Measurements from ENCODE around the gene RAMACL. TPM values are rescaled to one million over a fixed set of nuclear protein-coding genes. Genes with fewer than 3 reads are reported as not detected.

RAMACL gene
- total RNA-seq, 4 donors from 2014 or later: 1.5 to 8.1 (median 1.8) TPM; not detected in 1

DNA sequence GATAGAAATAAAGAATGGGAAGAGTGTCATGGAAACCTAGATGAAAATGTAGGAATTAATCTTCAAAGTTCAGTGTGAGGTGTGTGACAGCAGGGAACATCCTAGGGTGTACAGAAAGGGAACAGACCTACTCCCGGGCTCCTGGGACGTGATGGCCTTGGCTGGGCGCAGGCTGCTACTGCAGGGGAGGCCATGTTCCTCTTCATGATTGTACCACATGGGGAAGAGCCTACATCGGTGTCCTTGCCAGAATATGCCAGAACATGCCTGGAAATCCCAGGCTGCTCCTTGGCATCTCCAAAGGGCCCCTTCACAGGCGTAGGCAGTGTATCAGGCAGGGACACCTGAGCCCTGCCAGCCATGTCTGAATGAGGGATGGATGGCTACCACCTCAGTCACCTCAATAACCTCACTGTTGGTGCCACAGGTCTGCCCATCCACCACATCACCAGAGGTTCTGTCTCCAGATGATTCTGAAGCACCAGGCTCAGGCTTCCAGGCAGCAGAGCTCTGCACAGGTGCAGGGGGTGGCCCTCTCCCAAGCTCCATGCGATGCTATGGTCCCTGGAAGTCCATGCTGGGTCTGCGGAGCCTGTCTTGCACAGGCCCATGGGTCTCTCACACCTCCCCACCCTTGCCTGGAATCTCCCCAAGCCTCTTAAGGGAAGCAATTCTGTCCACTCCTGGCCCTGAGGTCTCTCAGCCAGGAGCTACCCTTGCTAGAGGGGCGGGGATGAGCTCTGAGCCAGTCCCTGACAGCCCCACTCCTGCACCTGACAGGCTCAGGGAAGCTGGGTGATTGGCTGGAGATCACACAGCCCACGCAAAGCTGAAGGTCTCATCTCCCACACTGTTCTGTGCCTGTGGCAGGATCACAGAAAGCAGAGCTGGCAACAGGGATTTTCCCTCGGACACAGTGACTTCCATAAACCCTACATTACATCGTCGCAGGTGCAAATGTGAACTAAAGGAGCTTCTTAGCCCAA lies 20.2 kb downstream of the RAMACL start:
- H3K9me3 ChIP-seq: no peaks in the 10 kb centered on the region
- H3K27me3 ChIP-seq: no peaks in the 10 kb centered on the region
- no peak for TF ChIP-seq POLR2A (IDR thresholded peaks at IDR 0.05)
- TF ChIP-seq, protein P1, sequence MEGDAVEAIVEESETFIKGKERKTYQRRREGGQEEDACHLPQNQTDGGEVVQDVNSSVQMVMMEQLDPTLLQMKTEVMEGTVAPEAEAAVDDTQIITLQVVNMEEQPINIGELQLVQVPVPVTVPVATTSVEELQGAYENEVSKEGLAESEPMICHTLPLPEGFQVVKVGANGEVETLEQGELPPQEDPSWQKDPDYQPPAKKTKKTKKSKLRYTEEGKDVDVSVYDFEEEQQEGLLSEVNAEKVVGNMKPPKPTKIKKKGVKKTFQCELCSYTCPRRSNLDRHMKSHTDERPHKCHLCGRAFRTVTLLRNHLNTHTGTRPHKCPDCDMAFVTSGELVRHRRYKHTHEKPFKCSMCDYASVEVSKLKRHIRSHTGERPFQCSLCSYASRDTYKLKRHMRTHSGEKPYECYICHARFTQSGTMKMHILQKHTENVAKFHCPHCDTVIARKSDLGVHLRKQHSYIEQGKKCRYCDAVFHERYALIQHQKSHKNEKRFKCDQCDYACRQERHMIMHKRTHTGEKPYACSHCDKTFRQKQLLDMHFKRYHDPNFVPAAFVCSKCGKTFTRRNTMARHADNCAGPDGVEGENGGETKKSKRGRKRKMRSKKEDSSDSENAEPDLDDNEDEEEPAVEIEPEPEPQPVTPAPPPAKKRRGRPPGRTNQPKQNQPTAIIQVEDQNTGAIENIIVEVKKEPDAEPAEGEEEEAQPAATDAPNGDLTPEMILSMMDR (IDR thresholded peaks at IDR 0.05): no peak
- H3K36me3 ChIP-seq: no peaks in the 10 kb centered on the region
- H3K4me1 ChIP-seq: peaks cover 0 to 13% of the 10 kb centered on the region in 2 donors
- no peak for DNase-seq
- H3K4me3 ChIP-seq: no peak overlapping the region
- H3K27ac ChIP-seq: peak overlapping the region; percentile 10 to 43
- intact Hi-C loops (cut with DNase I; ENCODE audit: low total_unique reads): no loop called here

DNA sequence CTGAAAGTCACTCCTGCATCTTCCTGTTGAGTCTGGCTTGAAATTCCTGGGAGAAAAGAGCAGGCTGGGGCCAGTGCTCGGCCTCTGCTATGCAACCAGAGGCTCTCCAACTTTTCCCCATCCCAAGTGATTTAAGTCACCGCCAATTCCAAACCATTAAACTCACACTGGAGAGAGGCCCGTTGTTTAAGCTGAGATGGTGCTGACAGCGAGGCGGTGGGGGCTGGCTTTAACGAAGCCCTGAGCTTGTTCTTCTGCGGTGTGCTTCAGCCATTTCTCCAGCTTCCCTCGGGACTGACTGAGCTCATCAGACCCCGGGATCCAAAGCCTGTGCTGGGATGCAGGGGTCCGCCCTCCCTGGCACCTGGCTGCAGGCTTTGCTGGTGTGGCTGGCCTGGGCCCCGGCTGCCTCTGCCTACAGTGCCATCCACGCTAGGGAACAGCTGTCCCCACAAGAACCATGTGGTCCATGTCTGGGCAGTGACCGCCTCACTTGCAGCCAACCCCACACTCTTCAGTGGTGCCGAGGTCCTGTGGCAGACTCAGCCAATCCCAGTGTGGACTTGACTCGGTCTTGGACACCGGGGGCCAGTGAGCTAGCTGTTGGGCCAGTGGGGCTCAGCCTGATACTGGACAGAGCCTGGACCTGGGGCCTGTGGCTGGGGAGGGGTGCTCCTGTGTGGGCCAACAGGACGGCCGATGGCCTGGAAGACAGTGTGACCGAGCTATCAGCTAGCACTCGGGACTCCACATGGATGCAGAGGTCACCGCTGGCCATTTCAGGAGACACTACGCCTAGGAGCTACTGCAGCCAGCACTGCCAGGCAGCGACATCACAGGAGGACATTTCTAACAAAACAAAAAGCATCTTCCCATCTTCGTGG lies 21.2 kb downstream of the RAMACL start:
- Histone ChIP-seq H3K4me3 (no peak overlapping the region), H3K27ac (no peak overlapping the region), H3K27me3 (no peaks in the 10 kb centered on the region), H3K36me3 (no peaks in the 10 kb centered on the region), H3K9me3 (no peaks in the 10 kb centered on the region), H3K4me1 (peaks cover 0 to 13% of the 10 kb centered on the region in 2 donors)
- intact Hi-C loops (cut with DNase I; ENCODE audit: low total_unique reads): no loop called here
- no peak for DNase-seq
- TF ChIP-seq, protein P1 (IDR thresholded peaks at IDR 0.05): no peak
- TF ChIP-seq POLR2A (IDR thresholded peaks at IDR 0.05): no peak

DNA sequence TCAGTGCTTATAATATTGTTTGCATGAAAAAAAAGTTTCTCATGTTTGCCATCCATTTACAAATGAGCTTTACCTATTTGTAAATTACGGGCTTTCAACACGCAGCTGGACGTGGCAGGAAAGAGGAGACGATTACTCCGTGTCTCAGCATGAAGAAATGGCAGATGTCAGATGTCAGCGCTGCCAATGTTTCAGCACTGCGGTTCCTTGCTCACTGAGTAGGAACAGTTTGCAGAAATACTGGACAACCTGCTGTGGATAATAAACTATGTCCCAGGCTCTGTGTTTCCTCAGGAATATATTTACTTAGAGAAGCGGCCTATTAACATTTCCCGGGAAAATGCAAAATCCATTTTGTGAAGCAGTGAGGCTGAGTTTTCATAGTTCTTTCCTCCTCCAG lies 22.7 kb downstream of the RAMACL start:
- Histone ChIP-seq H3K27me3 (no peaks in the 10 kb centered on the region), H3K36me3 (no peaks in the 10 kb centered on the region)
- intact Hi-C loops (cut with DNase I; ENCODE audit: low total_unique reads): no loop called here

GRCh38 chr6:166563200-166563599 lies 23.3 kb downstream of the RAMACL start:
- Histone ChIP-seq H3K4me3 (no peak overlapping the region), H3K9me3 (no peaks in the 10 kb centered on the region), H3K4me1 (peaks cover 0 to 13% of the 10 kb centered on the region in 2 donors), H3K27me3 (no peaks in the 10 kb centered on the region), H3K36me3 (no peaks in the 10 kb centered on the region), H3K27ac (peak overlapping the region in 1 of 2 donors; percentile 3)
- no peak for DNase-seq
- TF ChIP-seq, protein P1 (IDR thresholded peaks at IDR 0.05): no peak
- TF ChIP-seq POLR2A (IDR thresholded peaks at IDR 0.05): no peak
- intact Hi-C loops (cut with DNase I; ENCODE audit: low total_unique reads): no loop called here

More for the DNA sequence above, 22.7 kb downstream of the RAMACL start:
- no peak for DNase-seq
- H3K9me3 ChIP-seq: no peaks in the 10 kb centered on the region
- no peak overlapping the region for H3K27ac ChIP-seq
- no peak for TF ChIP-seq POLR2A (IDR thresholded peaks at IDR 0.05)
- TF ChIP-seq, protein P1 (IDR thresholded peaks at IDR 0.05): no peak
- H3K4me3 ChIP-seq: no peak overlapping the region
- peaks cover 0 to 13% of the 10 kb centered on the region in 2 donors for H3K4me1 ChIP-seq

Data from uterus (tissue), 4 donors.